ENCODE data around the gene GRK4.

DNA sequence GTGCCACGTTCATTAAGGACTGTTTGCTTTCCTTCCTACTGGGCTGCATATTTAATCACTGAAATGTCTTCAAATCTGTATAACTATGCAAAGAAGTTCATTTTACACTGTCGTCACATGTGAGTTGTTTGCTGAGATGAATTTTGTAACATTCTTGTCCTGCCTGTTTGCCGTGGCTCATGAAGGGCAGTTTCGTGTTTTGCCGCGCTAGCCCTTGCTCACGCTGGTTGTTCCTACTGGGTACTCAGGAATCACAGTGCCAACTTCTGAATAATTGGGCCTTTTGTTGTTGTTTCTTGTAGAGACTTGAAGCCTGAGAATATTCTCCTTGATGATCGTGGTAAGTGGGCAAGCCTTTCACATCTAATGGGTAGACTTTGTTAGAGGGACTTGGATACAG lies 58.7 kb downstream of the GRK4 start:
- TF ChIP-seq, protein P1, sequence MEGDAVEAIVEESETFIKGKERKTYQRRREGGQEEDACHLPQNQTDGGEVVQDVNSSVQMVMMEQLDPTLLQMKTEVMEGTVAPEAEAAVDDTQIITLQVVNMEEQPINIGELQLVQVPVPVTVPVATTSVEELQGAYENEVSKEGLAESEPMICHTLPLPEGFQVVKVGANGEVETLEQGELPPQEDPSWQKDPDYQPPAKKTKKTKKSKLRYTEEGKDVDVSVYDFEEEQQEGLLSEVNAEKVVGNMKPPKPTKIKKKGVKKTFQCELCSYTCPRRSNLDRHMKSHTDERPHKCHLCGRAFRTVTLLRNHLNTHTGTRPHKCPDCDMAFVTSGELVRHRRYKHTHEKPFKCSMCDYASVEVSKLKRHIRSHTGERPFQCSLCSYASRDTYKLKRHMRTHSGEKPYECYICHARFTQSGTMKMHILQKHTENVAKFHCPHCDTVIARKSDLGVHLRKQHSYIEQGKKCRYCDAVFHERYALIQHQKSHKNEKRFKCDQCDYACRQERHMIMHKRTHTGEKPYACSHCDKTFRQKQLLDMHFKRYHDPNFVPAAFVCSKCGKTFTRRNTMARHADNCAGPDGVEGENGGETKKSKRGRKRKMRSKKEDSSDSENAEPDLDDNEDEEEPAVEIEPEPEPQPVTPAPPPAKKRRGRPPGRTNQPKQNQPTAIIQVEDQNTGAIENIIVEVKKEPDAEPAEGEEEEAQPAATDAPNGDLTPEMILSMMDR (IDR thresholded peaks at IDR 0.05) = no peak
- no peak for TF ChIP-seq EP300 (IDR thresholded peaks at IDR 0.05)
- TF ChIP-seq POLR2AphosphoS5 (IDR thresholded peaks at IDR 0.05) = no peak

Measured in upper lobe of left lung (tissue), 4 donors.